ACC112 (cell line): ENCODE data around the gene LACC1.

Experiments used
- H2AFZ ChIP-seq: fragments of 200-600 bp; sonication (generic); one replicate; pipeline ENCODE4 v1.6.0; 2017; ENCODE audit warnings: antibody characterized with exemption, low read length; ENCODE audit not compliant: unreplicated experiment
- H3K27ac ChIP-seq: fragments of 200-600 bp; sonication (generic); 2 replicates; pipeline ENCODE4 v1.5.1; 2014; ENCODE audit warnings: low read depth, mild to moderate bottlenecking, antibody characterized with exemption, low read length, moderate library complexity
- H3K27me3 ChIP-seq: fragments of 200-600 bp; sonication (generic); 2 replicates; pipeline ENCODE4 v1.6.1; 2014; ENCODE audit warnings: mild to moderate bottlenecking, antibody characterized with exemption, low read length, moderate library complexity, mixed read lengths; ENCODE audit not compliant: insufficient read depth
- H3K36me3 ChIP-seq: fragments of 200-600 bp; sonication (generic); 2 replicates; pipeline ENCODE4 v1.6.1; 2016; ENCODE audit warnings: mild to moderate bottlenecking, antibody characterized with exemption, low read length, moderate library complexity, mixed read lengths; ENCODE audit not compliant: insufficient read depth
- H3K4me1 ChIP-seq: fragments of 200-600 bp; sonication (generic); one replicate; pipeline ENCODE4 v1.6.1; 2016; ENCODE audit warnings: low read length, mixed read lengths; ENCODE audit not compliant: insufficient read depth, unreplicated experiment, control insufficient read depth
- H3K4me3 ChIP-seq: fragments of 200-600 bp; sonication (generic); 2 replicates; pipeline ENCODE4 v1.5.1; 2014; ENCODE audit warnings: mild to moderate bottlenecking, low read depth, low read length
- H3K79me2 ChIP-seq: fragments of 200-600 bp; sonication (generic); one replicate; pipeline ENCODE4 v1.6.0; 2016; ENCODE audit warnings: low read length; ENCODE audit not compliant: control insufficient read depth, unreplicated experiment, insufficient read depth

Gene LACC1

GRCh38 chr13:43918636-43919035 is 38.9 kb downstream of the LACC1 start:
- H3K4me1 ChIP-seq = no peaks in the 10 kb centered on the region
- H2AFZ ChIP-seq = no peak overlapping the region
- no peaks in the 10 kb centered on the region for H3K79me2 ChIP-seq
- no peaks in the 10 kb centered on the region for H3K36me3 ChIP-seq
- H3K27me3 ChIP-seq = no peaks in the 10 kb centered on the region; the same call in 1 of the 2 replicates
- no peak overlapping the region for H3K27ac ChIP-seq
- H3K4me3 ChIP-seq = no peak overlapping the region

GRCh38 chr13:43920965-43921674 is 41.4 kb downstream of the LACC1 start:
- H3K27ac ChIP-seq = no peak overlapping the region
- no peak overlapping the region for H2AFZ ChIP-seq
- H3K27me3 ChIP-seq = no peaks in the 10 kb centered on the region; the same call in 1 of the 2 replicates
- no peak overlapping the region for H3K4me3 ChIP-seq
- H3K4me1 ChIP-seq = no peaks in the 10 kb centered on the region
- H3K79me2 ChIP-seq = no peaks in the 10 kb centered on the region
- no peaks in the 10 kb centered on the region for H3K36me3 ChIP-seq

- H3K27me3 ChIP-seq = no peaks in the 10 kb centered on the region; the same call in none of the 2 replicates
- H3K4me1 ChIP-seq = no peaks in the 10 kb centered on the region
- H3K36me3 ChIP-seq = no peaks in the 10 kb centered on the region
- no peak overlapping the region for H2AFZ ChIP-seq
- H3K27ac ChIP-seq = no peak overlapping the region
- H3K4me3 ChIP-seq = no peak overlapping the region
- H3K79me2 ChIP-seq = no peaks in the 10 kb centered on the region
These were observed 45.0 kb downstream of the LACC1 start for GRCh38 chr13:43924549-43925245.

GRCh38 chr13:43929947-43930346 is 50.2 kb downstream of the LACC1 start:
- no peaks in the 10 kb centered on the region for H3K36me3 ChIP-seq
- H3K4me1 ChIP-seq = no peaks in the 10 kb centered on the region
- H3K27me3 ChIP-seq = no peaks in the 10 kb centered on the region; the same call in none of the 2 replicates
- no peak overlapping the region for H2AFZ ChIP-seq
- H3K4me3 ChIP-seq = no peak overlapping the region
- no peak overlapping the region for H3K27ac ChIP-seq
- H3K79me2 ChIP-seq = no peaks in the 10 kb centered on the region

- Histone ChIP-seq H3K36me3 (no peaks in the 10 kb centered on the region), H3K27me3 (no peaks in the 10 kb centered on the region; the same call in none of the 2 replicates), H3K79me2 (no peaks in the 10 kb centered on the region), H2AFZ (no peak overlapping the region), H3K4me3 (no peak overlapping the region), H3K27ac (no peak overlapping the region), H3K4me1 (no peaks in the 10 kb centered on the region)
These were observed 53.7 kb downstream of the LACC1 start for GRCh38 chr13:43933378-43933777.

GRCh38 chr13:43934273-43934672 is 54.6 kb downstream of the LACC1 start:
- Histone ChIP-seq H3K27me3 (no peaks in the 10 kb centered on the region; the same call in none of the 2 replicates), H3K79me2 (no peaks in the 10 kb centered on the region), H3K27ac (no peak overlapping the region), H3K36me3 (no peaks in the 10 kb centered on the region), H3K4me3 (no peak overlapping the region), H3K4me1 (no peaks in the 10 kb centered on the region), H2AFZ (no peak overlapping the region)

GRCh38 chr13:43935878-43936277 is 56.2 kb downstream of the LACC1 start:
- H3K36me3 ChIP-seq = no peaks in the 10 kb centered on the region
- H3K79me2 ChIP-seq = no peaks in the 10 kb centered on the region
- no peak overlapping the region for H3K27ac ChIP-seq
- H3K4me1 ChIP-seq = no peaks in the 10 kb centered on the region
- H3K27me3 ChIP-seq = no peaks in the 10 kb centered on the region; the same call in 1 of the 2 replicates
- H2AFZ ChIP-seq = no peak overlapping the region
- no peak overlapping the region for H3K4me3 ChIP-seq

- Histone ChIP-seq H3K27me3 (peaks cover 2% of the 10 kb centered on the region; the same call in 1 of the 2 replicates), H3K27ac (no peak overlapping the region), H3K4me1 (no peaks in the 10 kb centered on the region), H3K79me2 (no peaks in the 10 kb centered on the region), H2AFZ (no peak overlapping the region), H3K4me3 (no peak overlapping the region), H3K36me3 (no peaks in the 10 kb centered on the region)
These were observed 56.9 kb downstream of the LACC1 start for GRCh38 chr13:43936647-43937046.

GRCh38 chr13:43937839-43938238 is 58.1 kb downstream of the LACC1 start:
- H2AFZ ChIP-seq = no peak overlapping the region
- no peaks in the 10 kb centered on the region for H3K36me3 ChIP-seq
- no peaks in the 10 kb centered on the region for H3K79me2 ChIP-seq
- peaks cover 12% of the 10 kb centered on the region; the same call in 1 of the 2 replicates for H3K27me3 ChIP-seq
- no peaks in the 10 kb centered on the region for H3K4me1 ChIP-seq
- no peak overlapping the region for H3K27ac ChIP-seq
- no peak overlapping the region for H3K4me3 ChIP-seq

GRCh38 chr13:43938449-43938848 is 58.7 kb downstream of the LACC1 start:
- Histone ChIP-seq H2AFZ (no peak overlapping the region), H3K36me3 (no peaks in the 10 kb centered on the region), H3K4me1 (no peaks in the 10 kb centered on the region), H3K4me3 (no peak overlapping the region), H3K79me2 (no peaks in the 10 kb centered on the region), H3K27ac (no peak overlapping the region), H3K27me3 (peaks cover 17% of the 10 kb centered on the region; the same call in 1 of the 2 replicates)

- H3K27ac ChIP-seq = no peak overlapping the region
- peaks cover 17% of the 10 kb centered on the region; the same call in 1 of the 2 replicates for H3K27me3 ChIP-seq
- H3K79me2 ChIP-seq = no peaks in the 10 kb centered on the region
- no peaks in the 10 kb centered on the region for H3K4me1 ChIP-seq
- H2AFZ ChIP-seq = no peak overlapping the region
- no peaks in the 10 kb centered on the region for H3K36me3 ChIP-seq
- H3K4me3 ChIP-seq = no peak overlapping the region
These were observed 59.4 kb downstream of the LACC1 start for GRCh38 chr13:43939086-43939485.
